HCT116 (cell line): ENCODE measurements around the gene IGSF11. TPM values are rescaled to one million over a fixed set of nuclear protein-coding genes. Genes with fewer than 3 reads are reported as not detected.

Experiments
- ATAC-seq: fragments of 200-7000 bp; cut with Tn5 transposase; 2 replicates; pipeline ENCODE4 v1.9.1; 2020; ENCODE audit warnings: mild to moderate bottlenecking, moderate library complexity
- BruUV-seq: library from RNA; stranded (reverse); fragments of 400-500 nt; replicated peaks from 2 replicates; lab custom pipeline; 2021; lab: Mats Ljungman, UMichigan
- CTCF ChIA-PET: fragments of 300-600 bp; sonication (Branson Sonifier 250); formaldehyde crosslinking; loops from one replicate; lab custom pipeline; 2021; ENCODE audit warnings: antibody characterized with exemption; lab: Charles Lee
- POLR2A ChIA-PET: fragments of 300-600, 350-600 bp; sonication (Branson Sonifier 250); formaldehyde crosslinking; loops from one replicate; lab custom pipeline; 2021; ENCODE audit warnings: antibody characterized with exemption; lab: Charles Lee
- RAD21 ChIA-PET, 2 experiments: fragments of 300-600 bp; sonication (Branson Sonifier 250); formaldehyde crosslinking; loops; one replicate each; lab custom pipeline; 2023; ENCODE audit warnings: low total read pairs in 2 of 2; ENCODE audit not compliant: uncharacterized antibody in 2 of 2, unreplicated experiment in 2 of 2, low non-redundant PET in 1 of 2; lab: Charles Lee
- DNase-seq: peaks from one replicate; pipeline ENCODE4 v3.0.0-alpha.2; 2010; ENCODE audit warnings: low read depth, low spot score
- H2AFZ ChIP-seq: fragments of 200-600 bp; shearing (Covaris generic), sonication (generic); 2 replicates; pipeline ENCODE4 v1.6.1; 2017; ENCODE audit warnings: low read depth, mixed run types, mixed read lengths, antibody characterized with exemption, low read length; ENCODE audit not compliant: poor library complexity, severe bottlenecking
- H3K27ac ChIP-seq: 2 replicates; pipeline ENCODE4 v1.5.1; 2012; ENCODE audit warnings: low read depth, low read length
- H3K27me3 ChIP-seq: fragments of 200-600 bp; sonication (generic); 2 replicates; pipeline ENCODE4 v1.6.1; 2016; ENCODE audit warnings: mixed run types, low read length, mixed read lengths; ENCODE audit not compliant: insufficient read depth
- H3K36me3 ChIP-seq, 2 experiments: fragments of 200-500 bp in 1 of 2; fragments of 200-600 bp in 1 of 2; sonication (Bioruptor generic) in 1 of 2; sonication (generic) in 1 of 2; 2 replicates each; pipeline versions ENCODE4 v1.5.1 to v1.6.1; 2014 to 2016; ENCODE audit warnings: low read length in 2 of 2, inconsistent platforms in 1 of 2, mixed read lengths in 1 of 2, mixed run types in 1 of 2; ENCODE audit not compliant: insufficient read depth in 2 of 2, control insufficient read depth in 1 of 2
- H3K4me1 ChIP-seq, 2 experiments: fragments of 200-600 bp in 1 of 2; sonication (generic) in 1 of 2; 2 replicates each; pipeline versions ENCODE4 v1.5.1 to v1.6.1; 2012 to 2017; ENCODE audit warnings: low read length in 2 of 2, inconsistent platforms in 1 of 2, mild to moderate bottlenecking in 1 of 2, mixed read lengths in 1 of 2, mixed run types in 1 of 2, moderate library complexity in 1 of 2; ENCODE audit not compliant: insufficient read depth in 2 of 2, control insufficient read depth in 1 of 2
- H3K4me2 ChIP-seq: fragments of 200-600 bp; sonication (generic); 2 replicates; pipeline ENCODE4 v1.6.1; 2017; ENCODE audit warnings: mixed run types, low read length, mixed read lengths
- H3K4me3 ChIP-seq, 2 experiments: fragments of 200-600 bp in 1 of 2; sonication (generic) in 1 of 2; replicated peaks in 1 of 2; 2 replicates each; pipeline ENCODE4 v1.5.1; 2011 to 2016; ENCODE audit warnings: low read length in 2 of 2, control low read depth in 1 of 2, low read depth in 1 of 2, mild to moderate bottlenecking in 1 of 2, mixed read lengths in 1 of 2, mixed run types in 1 of 2
- H3K79me2 ChIP-seq: fragments of 200-600 bp; sonication (generic); 2 replicates; pipeline ENCODE4 v1.6.1; 2017; ENCODE audit warnings: mild to moderate bottlenecking, mixed run types, low read length, moderate library complexity, mixed read lengths; ENCODE audit not compliant: insufficient read depth
- H3K9ac ChIP-seq: fragments of 200-600 bp; sonication (generic); 2 replicates; pipeline ENCODE4 v1.6.1; 2016; ENCODE audit warnings: low read length, mixed read lengths
- H3K9me2 ChIP-seq: fragments of 200-600 bp; sonication (generic), shearing (Covaris generic); 2 replicates; pipeline ENCODE4 v1.6.1; 2017; ENCODE audit warnings: mixed run types, mild to moderate bottlenecking, moderate library complexity; ENCODE audit not compliant: insufficient read depth
- H3K9me3 ChIP-seq, 2 experiments: fragments of 200-500 bp in 1 of 2; fragments of 200-600 bp in 1 of 2; sonication (Bioruptor generic) in 1 of 2; sonication (generic) in 1 of 2; 2 replicates each; pipeline ENCODE4 v1.6.1; 2014 to 2017; ENCODE audit warnings: low read length in 2 of 2, mixed read lengths in 2 of 2, inconsistent platforms in 1 of 2, low read depth in 1 of 2, mild to moderate bottlenecking in 1 of 2, mixed run types in 1 of 2, moderate library complexity in 1 of 2; ENCODE audit not compliant: control insufficient read depth in 1 of 2, insufficient read depth in 1 of 2
- H4K20me1 ChIP-seq: fragments of 200-600 bp; sonication (generic), shearing (Covaris generic); 2 replicates; pipeline ENCODE4 v1.6.1; 2017; ENCODE audit warnings: mixed run types, mild to moderate bottlenecking, moderate library complexity; ENCODE audit not compliant: insufficient read depth
- CBX3 ChIP-seq: IDR thresholded peaks from 2 replicates; pipeline ENCODE4 v1.6.1; 2012; ENCODE audit warnings: low read depth
- CEBPB ChIP-seq: IDR thresholded peaks from 2 replicates; pipeline ENCODE4 v1.6.1; 2012; ENCODE audit warnings: low read depth
- EGR1 ChIP-seq: IDR thresholded peaks from 2 replicates; pipeline ENCODE4 v1.6.1; 2012; ENCODE audit warnings: low read depth
- ELF1 ChIP-seq: IDR thresholded peaks from 2 replicates; pipeline ENCODE4 v1.6.1; 2012; ENCODE audit warnings: low read depth, borderline replicate concordance
- EZH2 ChIP-seq: fragments of 200-600 bp; sonication (generic); IDR thresholded peaks from 2 replicates; pipeline ENCODE4 v1.6.1; 2017; ENCODE audit warnings: antibody characterized with exemption, mixed run types
- EZH2phosphoT487 ChIP-seq: fragments of 200-600 bp; IDR thresholded peaks from 2 replicates; pipeline ENCODE4 v1.6.1; 2018; ENCODE audit warnings: antibody characterized with exemption, borderline replicate concordance
- JUND ChIP-seq: IDR thresholded peaks from 2 replicates; pipeline ENCODE4 v1.6.1; 2012
- POLR2AphosphoS5 ChIP-seq: IDR thresholded peaks from 2 replicates; pipeline ENCODE4 v1.6.1; 2011; ENCODE audit warnings: mild to moderate bottlenecking, low read depth, low read length, moderate library complexity
- RAD21 ChIP-seq: IDR thresholded peaks from 2 replicates; pipeline ENCODE4 v1.6.1; 2012; ENCODE audit warnings: low read depth, mild to moderate bottlenecking
- SP1 ChIP-seq: IDR thresholded peaks from 2 replicates; pipeline ENCODE4 v1.6.1; 2012; ENCODE audit warnings: low read depth
- SRF ChIP-seq: IDR thresholded peaks from 2 replicates; pipeline ENCODE4 v1.6.1; 2012; ENCODE audit warnings: low read depth
- TCF7L2 ChIP-seq: IDR thresholded peaks from 2 replicates; pipeline ENCODE4 v1.7.0; 2011; ENCODE audit warnings: borderline replicate concordance, inconsistent platforms; ENCODE audit not compliant: insufficient read depth, insufficient read length; ENCODE audit errors: extremely low read depth
- YY1 ChIP-seq: IDR thresholded peaks from 2 replicates; pipeline ENCODE4 v1.6.1; 2011; ENCODE audit warnings: low read length, low read depth, moderate library complexity, mild to moderate bottlenecking; ENCODE audit not compliant: insufficient replicate concordance; ENCODE audit errors: extremely low read depth
- ZFX ChIP-seq: fragments of 450-650 bp; IDR thresholded peaks from 2 replicates; pipeline ENCODE4 v1.6.1; 2017
- ZNF274 ChIP-seq: fragments of 200-500 bp; sonication (Bioruptor generic); IDR thresholded peaks from 2 replicates; pipeline ENCODE4 v1.6.1; 2014; ENCODE audit warnings: mild to moderate bottlenecking, low read depth, low read length, inconsistent platforms
- intact Hi-C: fragments of 100-400 bp; cut with micrococcal nuclease; formaldehyde crosslinking; loops from 2 replicates; pipeline ENCODE4 v1.10.0; 2022
- total RNA-seq: library from RNA; stranded (reverse); gene quantifications from one replicate; pipeline ENCODE4 v1.2.1, GENCODE V29; 2021; ENCODE audit not compliant: unreplicated experiment
- TF ChIP-seq, protein P1 (sequence below), 3 experiments: fragments of 200-600 bp in 1 of 3; sonication (generic) in 1 of 3; IDR thresholded peaks in 2 of 3; conservative IDR thresholded peaks in 1 of 3; 2 replicates each; pipeline ENCODE4 v1.5.1; 2012 to 2017; ENCODE audit warnings: low read depth in 2 of 3, low read length in 2 of 3, antibody characterized with exemption in 1 of 3, borderline replicate concordance in 1 of 3, control low read depth in 1 of 3, mild to moderate bottlenecking in 1 of 3, mixed read lengths in 1 of 3, mixed run types in 1 of 3, moderate library complexity in 1 of 3; ENCODE audit not compliant: insufficient read depth in 1 of 3
- TF ChIP-seq, protein P2 (sequence below): IDR thresholded peaks from 2 replicates; pipeline ENCODE4 v1.6.1; 2012; ENCODE audit warnings: low read depth
- TF ChIP-seq, protein P3 (sequence below): IDR thresholded peaks from 2 replicates; pipeline ENCODE4 v1.6.1; 2012
- TF ChIP-seq, protein P4 (sequence below): IDR thresholded peaks from 2 replicates; pipeline ENCODE4 v1.6.1; 2011; ENCODE audit warnings: mild to moderate bottlenecking, low read length, moderate library complexity; ENCODE audit not compliant: insufficient replicate concordance; ENCODE audit errors: extremely low read depth
- TF ChIP-seq, protein P5 (sequence below): IDR thresholded peaks from 2 replicates; pipeline ENCODE4 v1.6.1; 2012

IGSF11 gene
- total RNA-seq, 1 experiment from 2014 or later: not detected

DNA sequence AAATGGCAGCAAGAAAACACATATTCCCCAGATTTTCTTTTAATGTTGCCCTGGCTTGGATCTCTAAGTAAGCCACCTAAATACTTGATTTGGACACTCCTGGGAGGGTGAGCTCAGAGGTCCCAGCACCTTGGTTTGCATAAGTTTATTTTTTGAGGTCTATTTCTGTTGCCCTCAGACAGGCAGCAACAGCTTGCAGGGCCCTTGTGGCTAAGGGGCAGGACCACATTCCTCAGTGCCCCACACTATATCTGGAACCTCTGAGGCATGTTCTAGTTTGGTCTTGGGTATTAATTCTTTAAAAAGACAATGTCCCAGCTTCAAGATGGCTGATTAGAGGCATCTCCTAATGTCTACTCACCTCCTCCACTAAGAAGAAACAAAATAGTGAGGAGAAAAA, 57.5 kb downstream of the IGSF11 start:
- RAD21 ChIA-PET: no interaction called here
- H4K20me1 ChIP-seq: no peaks in the 10 kb centered on the region
- no peak for TF ChIP-seq YY1
- TF ChIP-seq, protein P1, sequence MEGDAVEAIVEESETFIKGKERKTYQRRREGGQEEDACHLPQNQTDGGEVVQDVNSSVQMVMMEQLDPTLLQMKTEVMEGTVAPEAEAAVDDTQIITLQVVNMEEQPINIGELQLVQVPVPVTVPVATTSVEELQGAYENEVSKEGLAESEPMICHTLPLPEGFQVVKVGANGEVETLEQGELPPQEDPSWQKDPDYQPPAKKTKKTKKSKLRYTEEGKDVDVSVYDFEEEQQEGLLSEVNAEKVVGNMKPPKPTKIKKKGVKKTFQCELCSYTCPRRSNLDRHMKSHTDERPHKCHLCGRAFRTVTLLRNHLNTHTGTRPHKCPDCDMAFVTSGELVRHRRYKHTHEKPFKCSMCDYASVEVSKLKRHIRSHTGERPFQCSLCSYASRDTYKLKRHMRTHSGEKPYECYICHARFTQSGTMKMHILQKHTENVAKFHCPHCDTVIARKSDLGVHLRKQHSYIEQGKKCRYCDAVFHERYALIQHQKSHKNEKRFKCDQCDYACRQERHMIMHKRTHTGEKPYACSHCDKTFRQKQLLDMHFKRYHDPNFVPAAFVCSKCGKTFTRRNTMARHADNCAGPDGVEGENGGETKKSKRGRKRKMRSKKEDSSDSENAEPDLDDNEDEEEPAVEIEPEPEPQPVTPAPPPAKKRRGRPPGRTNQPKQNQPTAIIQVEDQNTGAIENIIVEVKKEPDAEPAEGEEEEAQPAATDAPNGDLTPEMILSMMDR (IDR thresholded peaks at IDR 0.05 in 2 of 3, conservative IDR thresholded peaks at IDR 0.05 in 1 of 3; ENCODE audit: borderline replicate concordance in 1 of 3, insufficient read depth in 1 of 3, low read depth in 2 of 3, low read length in 2 of 3): no peak
- no peak for TF ChIP-seq EZH2phosphoT487
- TF ChIP-seq CBX3: no peak
- TF ChIP-seq ZNF274: no peak
- TF ChIP-seq ZFX: no peak
- TF ChIP-seq EGR1: no peak
- no peak for TF ChIP-seq SRF
- TF ChIP-seq, protein P2, sequence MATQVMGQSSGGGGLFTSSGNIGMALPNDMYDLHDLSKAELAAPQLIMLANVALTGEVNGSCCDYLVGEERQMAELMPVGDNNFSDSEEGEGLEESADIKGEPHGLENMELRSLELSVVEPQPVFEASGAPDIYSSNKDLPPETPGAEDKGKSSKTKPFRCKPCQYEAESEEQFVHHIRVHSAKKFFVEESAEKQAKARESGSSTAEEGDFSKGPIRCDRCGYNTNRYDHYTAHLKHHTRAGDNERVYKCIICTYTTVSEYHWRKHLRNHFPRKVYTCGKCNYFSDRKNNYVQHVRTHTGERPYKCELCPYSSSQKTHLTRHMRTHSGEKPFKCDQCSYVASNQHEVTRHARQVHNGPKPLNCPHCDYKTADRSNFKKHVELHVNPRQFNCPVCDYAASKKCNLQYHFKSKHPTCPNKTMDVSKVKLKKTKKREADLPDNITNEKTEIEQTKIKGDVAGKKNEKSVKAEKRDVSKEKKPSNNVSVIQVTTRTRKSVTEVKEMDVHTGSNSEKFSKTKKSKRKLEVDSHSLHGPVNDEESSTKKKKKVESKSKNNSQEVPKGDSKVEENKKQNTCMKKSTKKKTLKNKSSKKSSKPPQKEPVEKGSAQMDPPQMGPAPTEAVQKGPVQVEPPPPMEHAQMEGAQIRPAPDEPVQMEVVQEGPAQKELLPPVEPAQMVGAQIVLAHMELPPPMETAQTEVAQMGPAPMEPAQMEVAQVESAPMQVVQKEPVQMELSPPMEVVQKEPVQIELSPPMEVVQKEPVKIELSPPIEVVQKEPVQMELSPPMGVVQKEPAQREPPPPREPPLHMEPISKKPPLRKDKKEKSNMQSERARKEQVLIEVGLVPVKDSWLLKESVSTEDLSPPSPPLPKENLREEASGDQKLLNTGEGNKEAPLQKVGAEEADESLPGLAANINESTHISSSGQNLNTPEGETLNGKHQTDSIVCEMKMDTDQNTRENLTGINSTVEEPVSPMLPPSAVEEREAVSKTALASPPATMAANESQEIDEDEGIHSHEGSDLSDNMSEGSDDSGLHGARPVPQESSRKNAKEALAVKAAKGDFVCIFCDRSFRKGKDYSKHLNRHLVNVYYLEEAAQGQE: no peak
- TF ChIP-seq, protein P3, sequence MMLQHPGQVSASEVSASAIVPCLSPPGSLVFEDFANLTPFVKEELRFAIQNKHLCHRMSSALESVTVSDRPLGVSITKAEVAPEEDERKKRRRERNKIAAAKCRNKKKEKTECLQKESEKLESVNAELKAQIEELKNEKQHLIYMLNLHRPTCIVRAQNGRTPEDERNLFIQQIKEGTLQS: no peak
- TF ChIP-seq ELF1: no peak
- TF ChIP-seq POLR2AphosphoS5: no peak
- TF ChIP-seq TCF7L2: no peak
- TF ChIP-seq JUND: no peak
- TF ChIP-seq, protein P4, sequence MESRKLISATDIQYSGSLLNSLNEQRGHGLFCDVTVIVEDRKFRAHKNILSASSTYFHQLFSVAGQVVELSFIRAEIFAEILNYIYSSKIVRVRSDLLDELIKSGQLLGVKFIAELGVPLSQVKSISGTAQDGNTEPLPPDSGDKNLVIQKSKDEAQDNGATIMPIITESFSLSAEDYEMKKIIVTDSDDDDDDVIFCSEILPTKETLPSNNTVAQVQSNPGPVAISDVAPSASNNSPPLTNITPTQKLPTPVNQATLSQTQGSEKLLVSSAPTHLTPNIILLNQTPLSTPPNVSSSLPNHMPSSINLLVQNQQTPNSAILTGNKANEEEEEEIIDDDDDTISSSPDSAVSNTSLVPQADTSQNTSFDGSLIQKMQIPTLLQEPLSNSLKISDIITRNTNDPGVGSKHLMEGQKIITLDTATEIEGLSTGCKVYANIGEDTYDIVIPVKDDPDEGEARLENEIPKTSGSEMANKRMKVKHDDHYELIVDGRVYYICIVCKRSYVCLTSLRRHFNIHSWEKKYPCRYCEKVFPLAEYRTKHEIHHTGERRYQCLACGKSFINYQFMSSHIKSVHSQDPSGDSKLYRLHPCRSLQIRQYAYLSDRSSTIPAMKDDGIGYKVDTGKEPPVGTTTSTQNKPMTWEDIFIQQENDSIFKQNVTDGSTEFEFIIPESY: no peak
- TF ChIP-seq, protein P5, sequence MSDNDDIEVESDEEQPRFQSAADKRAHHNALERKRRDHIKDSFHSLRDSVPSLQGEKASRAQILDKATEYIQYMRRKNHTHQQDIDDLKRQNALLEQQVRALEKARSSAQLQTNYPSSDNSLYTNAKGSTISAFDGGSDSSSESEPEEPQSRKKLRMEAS: no peak
- no peak for TF ChIP-seq SP1
- no peak for TF ChIP-seq RAD21
- no peak for TF ChIP-seq EZH2
- no peak for TF ChIP-seq CEBPB
- intact Hi-C loops: no loop called here
- no peaks in the 10 kb centered on the region for H3K36me3 ChIP-seq
- H3K27me3 ChIP-seq: peaks cover 80% of the 10 kb centered on the region
- H3K27ac ChIP-seq: no peak overlapping the region
- H3K9ac ChIP-seq: no peak overlapping the region
- POLR2A ChIA-PET: no interaction called here
- H2AFZ ChIP-seq: no peak overlapping the region
- no peak overlapping the region for H3K4me2 ChIP-seq
- no peak overlapping the region for H3K4me3 ChIP-seq
- no peaks in the 10 kb centered on the region for H3K79me2 ChIP-seq
- no TSS peak for BruUV-seq
- no peaks in the 10 kb centered on the region for H3K9me2 ChIP-seq
- no peak for DNase-seq
- CTCF ChIA-PET: no interaction called here
- no peaks in the 10 kb centered on the region for H3K4me1 ChIP-seq
- H3K9me3 ChIP-seq: no peaks in the 10 kb centered on the region
- ATAC-seq: no peak
